ENCODE measurements around the gene HYDIN. TPM values are rescaled to one million over a fixed set of nuclear protein-coding genes. Genes with fewer than 3 reads are reported as not detected.

The HYDIN gene
- total RNA-seq, 4 donors from 2014 or later = 0.40 to 1.1 (median 0.47) TPM; not detected in 1

- no peaks in the 10 kb centered on the region for H3K36me3 ChIP-seq
- no peaks in the 10 kb centered on the region for H3K9me3 ChIP-seq
- TF ChIP-seq POLR2AphosphoS5 (IDR thresholded peaks at IDR 0.05) (no peak), CTCF (IDR thresholded peaks at IDR 0.05) (no peak)
- WGBS = 81% methylated on average over 5 of the region's 5 CpGs
- no peaks in the 10 kb centered on the region for H3K27me3 ChIP-seq
- no peak overlapping the region for H3K4me3 ChIP-seq
- H3K4me1 ChIP-seq = no peaks in the 10 kb centered on the region
- no peak for DNase-seq (ENCODE audit: low spot score in 2 of 2)
- H3K27ac ChIP-seq = no peak overlapping the region
Measured at GRCh38 chr16:71262391-71262790, 31.9 kb upstream of the HYDIN start.

GRCh38 chr16:71260995-71261394 is 30.5 kb upstream of the HYDIN start:
- DNase-seq (ENCODE audit: low spot score in 2 of 2) = no peak
- no peaks in the 10 kb centered on the region for H3K4me1 ChIP-seq
- no peak overlapping the region for H3K4me3 ChIP-seq
- no peak overlapping the region for H3K27ac ChIP-seq
- H3K27me3 ChIP-seq = no peaks in the 10 kb centered on the region
- TF ChIP-seq POLR2AphosphoS5 (IDR thresholded peaks at IDR 0.05) (no peak), EP300 (IDR thresholded peaks at IDR 0.05) (no peak), POLR2A (IDR thresholded peaks at IDR 0.05) (no peak), CTCF (IDR thresholded peaks at IDR 0.05) (no peak)
- no peaks in the 10 kb centered on the region for H3K9me3 ChIP-seq
- no peaks in the 10 kb centered on the region for H3K36me3 ChIP-seq

- H3K27ac ChIP-seq = no peak overlapping the region
- DNase-seq (ENCODE audit: low spot score in 2 of 2) = no peak
- no peaks in the 10 kb centered on the region for H3K36me3 ChIP-seq
- 86% methylated on average over 5 of the region's 5 CpGs for WGBS
- no peak for TF ChIP-seq POLR2A (IDR thresholded peaks at IDR 0.05)
- no peak for TF ChIP-seq POLR2AphosphoS5 (IDR thresholded peaks at IDR 0.05)
- TF ChIP-seq CTCF (IDR thresholded peaks at IDR 0.05) = no peak
- no peak for TF ChIP-seq EP300 (IDR thresholded peaks at IDR 0.05)
- no peak overlapping the region for H3K4me3 ChIP-seq
- no peaks in the 10 kb centered on the region for H3K4me1 ChIP-seq
- no peaks in the 10 kb centered on the region for H3K27me3 ChIP-seq
- H3K9me3 ChIP-seq = no peaks in the 10 kb centered on the region
Measured at GRCh38 chr16:71259086-71259485, 28.6 kb upstream of the HYDIN start.

- TF ChIP-seq CTCF (IDR thresholded peaks at IDR 0.05) = no peak
- no peak for TF ChIP-seq POLR2A (IDR thresholded peaks at IDR 0.05)
- no peak for TF ChIP-seq EP300 (IDR thresholded peaks at IDR 0.05)
- no peak for TF ChIP-seq POLR2AphosphoS5 (IDR thresholded peaks at IDR 0.05)
- Histone ChIP-seq H3K27me3 (no peaks in the 10 kb centered on the region), H3K36me3 (no peaks in the 10 kb centered on the region), H3K4me1 (no peaks in the 10 kb centered on the region), H3K9me3 (no peaks in the 10 kb centered on the region), H3K4me3 (no peak overlapping the region), H3K27ac (no peak overlapping the region)
- DNase-seq (ENCODE audit: low spot score in 2 of 2) = no peak
- 79% methylated on average over 1 of the region's 1 CpG for WGBS
Measured at GRCh38 chr16:71258372-71258771, 27.9 kb upstream of the HYDIN start.

GRCh38 chr16:71257768-71258167 is 27.2 kb upstream of the HYDIN start:
- no peaks in the 10 kb centered on the region for H3K9me3 ChIP-seq
- no peak for DNase-seq (ENCODE audit: low spot score in 2 of 2)
- 81% methylated on average over 1 of the region's 1 CpG for WGBS

More at GRCh38 chr16:71257768-71258167, 27.2 kb upstream of the HYDIN start:
- TF ChIP-seq CTCF (IDR thresholded peaks at IDR 0.05) = no peak
- TF ChIP-seq POLR2A (IDR thresholded peaks at IDR 0.05) = no peak
- no peak for TF ChIP-seq EP300 (IDR thresholded peaks at IDR 0.05)
- no peak for TF ChIP-seq POLR2AphosphoS5 (IDR thresholded peaks at IDR 0.05)
- Histone ChIP-seq H3K27ac (no peak overlapping the region), H3K27me3 (no peaks in the 10 kb centered on the region), H3K4me3 (no peak overlapping the region), H3K36me3 (no peaks in the 10 kb centered on the region), H3K4me1 (no peaks in the 10 kb centered on the region)

Data from suprapubic skin (tissue), 4 donors.